C4-2B (cell line): ENCODE data around the gene CES3.

Experiments used
- ZFX ChIP-seq: fragments of 450-650 bp; IDR thresholded peaks from 2 replicates; pipeline ENCODE4 v1.6.1; 2017
- TF ChIP-seq, protein P1 (sequence below): fragments of 450-650 bp; conservative IDR thresholded peaks from 2 replicates; pipeline ENCODE4 v1.5.1; 2017; ENCODE audit warnings: mild to moderate bottlenecking

DNA sequence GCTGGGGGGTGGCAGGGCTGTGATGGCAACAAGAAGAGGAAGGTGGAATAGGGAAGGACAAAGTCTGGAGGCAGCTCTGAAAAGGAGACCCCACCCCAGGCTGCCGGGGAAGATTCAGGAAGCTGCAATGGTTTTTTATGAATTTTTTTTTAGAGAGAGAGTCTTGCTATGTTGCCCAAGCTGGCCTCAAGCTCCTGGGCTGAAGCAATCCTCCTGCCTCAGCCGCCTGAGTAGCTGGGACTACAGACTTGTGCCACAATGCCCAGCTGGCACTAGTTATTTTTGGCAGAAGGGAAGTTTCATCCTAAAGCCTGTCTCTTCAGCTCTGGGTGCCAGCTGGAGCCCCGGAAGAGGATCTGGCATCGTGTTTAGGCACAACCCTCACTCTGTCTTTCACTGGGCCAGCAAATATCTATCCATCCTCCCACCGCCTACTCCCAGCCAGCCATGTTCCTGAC is 1.3 kb upstream of the CES3 start:
- TF ChIP-seq, protein P1, sequence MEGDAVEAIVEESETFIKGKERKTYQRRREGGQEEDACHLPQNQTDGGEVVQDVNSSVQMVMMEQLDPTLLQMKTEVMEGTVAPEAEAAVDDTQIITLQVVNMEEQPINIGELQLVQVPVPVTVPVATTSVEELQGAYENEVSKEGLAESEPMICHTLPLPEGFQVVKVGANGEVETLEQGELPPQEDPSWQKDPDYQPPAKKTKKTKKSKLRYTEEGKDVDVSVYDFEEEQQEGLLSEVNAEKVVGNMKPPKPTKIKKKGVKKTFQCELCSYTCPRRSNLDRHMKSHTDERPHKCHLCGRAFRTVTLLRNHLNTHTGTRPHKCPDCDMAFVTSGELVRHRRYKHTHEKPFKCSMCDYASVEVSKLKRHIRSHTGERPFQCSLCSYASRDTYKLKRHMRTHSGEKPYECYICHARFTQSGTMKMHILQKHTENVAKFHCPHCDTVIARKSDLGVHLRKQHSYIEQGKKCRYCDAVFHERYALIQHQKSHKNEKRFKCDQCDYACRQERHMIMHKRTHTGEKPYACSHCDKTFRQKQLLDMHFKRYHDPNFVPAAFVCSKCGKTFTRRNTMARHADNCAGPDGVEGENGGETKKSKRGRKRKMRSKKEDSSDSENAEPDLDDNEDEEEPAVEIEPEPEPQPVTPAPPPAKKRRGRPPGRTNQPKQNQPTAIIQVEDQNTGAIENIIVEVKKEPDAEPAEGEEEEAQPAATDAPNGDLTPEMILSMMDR, result no peak
- TF ChIP-seq ZFX, result no peak
